ENCODE results near the gene ATP5IF1. TPM values are rescaled to one million over a fixed set of nuclear protein-coding genes. Genes with fewer than 3 reads are reported as not detected.

Gene ATP5IF1
- total and polyA plus RNA-seq, 4 donors: 89.1 to 310 (median 245) TPM

- no peaks in the 10 kb centered on the region for H3K9me3 ChIP-seq (ENCODE audit: control insufficient read depth, insufficient read depth, low read length)
- DNase-seq (ENCODE audit: low read depth in 4 of 6, low spot score in 6 of 6): no peak
- H3K4me3 ChIP-seq (ENCODE audit: low read depth, low read length): no peak overlapping the region
- 87% methylated on average over 3 of the region's 12 CpGs for WGBS (ENCODE audit: insufficient coverage)
- no peak overlapping the region for H3K27ac ChIP-seq (ENCODE audit: low read depth, low read length)
- peaks cover 52% of the 10 kb centered on the region for H3K36me3 ChIP-seq (ENCODE audit: control insufficient read depth, insufficient read depth, low read length)
- no peaks in the 10 kb centered on the region for H3K27me3 ChIP-seq (ENCODE audit: control insufficient read depth, insufficient read depth, low read length)
- no peaks in the 10 kb centered on the region for H3K4me1 ChIP-seq (ENCODE audit: control insufficient read depth, insufficient read depth, low read length)
Observed at GRCh38 chr1:28197682-28198415, 38.1 kb upstream of the ATP5IF1 start.

GRCh38 chr1:28199328-28200233, 36.3 kb upstream of the ATP5IF1 start:
- no peak for DNase-seq (ENCODE audit: low read depth in 4 of 6, low spot score in 6 of 6)
- H3K4me1 ChIP-seq (ENCODE audit: control insufficient read depth, insufficient read depth, low read length): no peaks in the 10 kb centered on the region
- peaks cover 53% of the 10 kb centered on the region for H3K36me3 ChIP-seq (ENCODE audit: control insufficient read depth, insufficient read depth, low read length)
- H3K27ac ChIP-seq (ENCODE audit: low read depth, low read length): no peak overlapping the region
- no peaks in the 10 kb centered on the region for H3K9me3 ChIP-seq (ENCODE audit: control insufficient read depth, insufficient read depth, low read length)
- WGBS (ENCODE audit: insufficient coverage): 91% methylated on average over 4 of the region's 8 CpGs
- no peak overlapping the region for H3K4me3 ChIP-seq (ENCODE audit: low read depth, low read length)
- H3K27me3 ChIP-seq (ENCODE audit: control insufficient read depth, insufficient read depth, low read length): no peaks in the 10 kb centered on the region

- peaks cover 60% of the 10 kb centered on the region for H3K36me3 ChIP-seq (ENCODE audit: control insufficient read depth, insufficient read depth, low read length)
- no peak overlapping the region for H3K27ac ChIP-seq (ENCODE audit: low read depth, low read length)
- H3K9me3 ChIP-seq (ENCODE audit: control insufficient read depth, insufficient read depth, low read length): no peaks in the 10 kb centered on the region
- H3K4me3 ChIP-seq (ENCODE audit: low read depth, low read length): no peak overlapping the region
- WGBS (ENCODE audit: insufficient coverage): 96% methylated on average over 3 of the region's 6 CpGs
- H3K27me3 ChIP-seq (ENCODE audit: control insufficient read depth, insufficient read depth, low read length): no peaks in the 10 kb centered on the region
- H3K4me1 ChIP-seq (ENCODE audit: control insufficient read depth, insufficient read depth, low read length): no peaks in the 10 kb centered on the region
- DNase-seq (ENCODE audit: low read depth in 4 of 6, low spot score in 6 of 6): no peak
Observed at GRCh38 chr1:28200234-28200873, 35.6 kb upstream of the ATP5IF1 start.

GRCh38 chr1:28205243-28205642, 30.7 kb upstream of the ATP5IF1 start:
- Histone ChIP-seq H3K9me3 (ENCODE audit: control insufficient read depth, insufficient read depth, low read length) (no peaks in the 10 kb centered on the region), H3K4me3 (ENCODE audit: low read depth, low read length) (no peak overlapping the region), H3K4me1 (ENCODE audit: control insufficient read depth, insufficient read depth, low read length) (no peaks in the 10 kb centered on the region), H3K27ac (ENCODE audit: low read depth, low read length) (no peak overlapping the region), H3K27me3 (ENCODE audit: control insufficient read depth, insufficient read depth, low read length) (no peaks in the 10 kb centered on the region), H3K36me3 (ENCODE audit: control insufficient read depth, insufficient read depth, low read length) (peaks cover 52% of the 10 kb centered on the region)
- WGBS (ENCODE audit: insufficient coverage): 93% methylated on average over 2 of the region's 4 CpGs
- no peak for DNase-seq (ENCODE audit: low read depth in 4 of 6, low spot score in 6 of 6)

GRCh38 chr1:28208818-28209441, 27.0 kb upstream of the ATP5IF1 start:
- no peaks in the 10 kb centered on the region for H3K4me1 ChIP-seq (ENCODE audit: control insufficient read depth, insufficient read depth, low read length)
- no peaks in the 10 kb centered on the region for H3K27me3 ChIP-seq (ENCODE audit: control insufficient read depth, insufficient read depth, low read length)
- H3K4me3 ChIP-seq (ENCODE audit: low read depth, low read length): no peak overlapping the region
- H3K36me3 ChIP-seq (ENCODE audit: control insufficient read depth, insufficient read depth, low read length): peaks cover 38% of the 10 kb centered on the region
- H3K9me3 ChIP-seq (ENCODE audit: control insufficient read depth, insufficient read depth, low read length): no peaks in the 10 kb centered on the region
- H3K27ac ChIP-seq (ENCODE audit: low read depth, low read length): no peak overlapping the region
- DNase-seq (ENCODE audit: low read depth in 4 of 6, low spot score in 6 of 6): peak in 5 of 6 donors; percentile 23 to 82 (median 38)
- 11% methylated on average over 1 of the region's 4 CpGs for WGBS (ENCODE audit: insufficient coverage)

GRCh38 chr1:28209700-28210099, 26.2 kb upstream of the ATP5IF1 start:
- Histone ChIP-seq H3K27me3 (ENCODE audit: control insufficient read depth, insufficient read depth, low read length) (no peaks in the 10 kb centered on the region), H3K36me3 (ENCODE audit: control insufficient read depth, insufficient read depth, low read length) (peaks cover 33% of the 10 kb centered on the region), H3K4me1 (ENCODE audit: control insufficient read depth, insufficient read depth, low read length) (no peaks in the 10 kb centered on the region), H3K9me3 (ENCODE audit: control insufficient read depth, insufficient read depth, low read length) (no peaks in the 10 kb centered on the region), H3K4me3 (ENCODE audit: low read depth, low read length) (no peak overlapping the region), H3K27ac (ENCODE audit: low read depth, low read length) (no peak overlapping the region)
- no peak for DNase-seq (ENCODE audit: low read depth in 4 of 6, low spot score in 6 of 6)
- 70% methylated on average over 1 of the region's 1 CpG for WGBS (ENCODE audit: insufficient coverage)

GRCh38 chr1:28213315-28213714, 22.6 kb upstream of the ATP5IF1 start:
- H3K27ac ChIP-seq (ENCODE audit: low read depth, low read length): no peak overlapping the region
- peaks cover 13% of the 10 kb centered on the region for H3K36me3 ChIP-seq (ENCODE audit: control insufficient read depth, insufficient read depth, low read length)
- no peak for DNase-seq (ENCODE audit: low read depth in 4 of 6, low spot score in 6 of 6)
- H3K4me3 ChIP-seq (ENCODE audit: low read depth, low read length): no peak overlapping the region
- H3K27me3 ChIP-seq (ENCODE audit: control insufficient read depth, insufficient read depth, low read length): no peaks in the 10 kb centered on the region
- no peaks in the 10 kb centered on the region for H3K4me1 ChIP-seq (ENCODE audit: control insufficient read depth, insufficient read depth, low read length)
- WGBS (ENCODE audit: insufficient coverage): 100% methylated on average over 1 of the region's 2 CpGs
- H3K9me3 ChIP-seq (ENCODE audit: control insufficient read depth, insufficient read depth, low read length): no peaks in the 10 kb centered on the region

GRCh38 chr1:28229089-28229488, 6.8 kb upstream of the ATP5IF1 start:
- Histone ChIP-seq H3K4me3 (ENCODE audit: low read depth, low read length) (no peak overlapping the region), H3K9me3 (ENCODE audit: control insufficient read depth, insufficient read depth, low read length) (no peaks in the 10 kb centered on the region), H3K27ac (ENCODE audit: low read depth, low read length) (no peak overlapping the region), H3K36me3 (ENCODE audit: control insufficient read depth, insufficient read depth, low read length) (peaks cover 23% of the 10 kb centered on the region), H3K27me3 (ENCODE audit: control insufficient read depth, insufficient read depth, low read length) (no peaks in the 10 kb centered on the region), H3K4me1 (ENCODE audit: control insufficient read depth, insufficient read depth, low read length) (peaks cover 19% of the 10 kb centered on the region)
- no peak for DNase-seq (ENCODE audit: low read depth in 4 of 6, low spot score in 6 of 6)

GRCh38 chr1:28229996-28230395, 5.9 kb upstream of the ATP5IF1 start:
- Histone ChIP-seq H3K27ac (ENCODE audit: low read depth, low read length) (no peak overlapping the region), H3K36me3 (ENCODE audit: control insufficient read depth, insufficient read depth, low read length) (peaks cover 17% of the 10 kb centered on the region), H3K4me3 (ENCODE audit: low read depth, low read length) (no peak overlapping the region), H3K27me3 (ENCODE audit: control insufficient read depth, insufficient read depth, low read length) (no peaks in the 10 kb centered on the region), H3K4me1 (ENCODE audit: control insufficient read depth, insufficient read depth, low read length) (peaks cover 19% of the 10 kb centered on the region), H3K9me3 (ENCODE audit: control insufficient read depth, insufficient read depth, low read length) (no peaks in the 10 kb centered on the region)
- no peak for DNase-seq (ENCODE audit: low read depth in 4 of 6, low spot score in 6 of 6)
- no CpG with 5 or more reads among the region's 2 CpGs for WGBS (ENCODE audit: insufficient coverage)

Data from spinal cord (tissue), 10 donors.